Measurements from ENCODE around the gene SLAMF9.
"Not testable (repeated sequence)": the region's sequence is repeated elsewhere in the genome, so short reads cannot be mapped to it uniquely, and the experiment has no call there.

SLAMF9 gene

DNA sequence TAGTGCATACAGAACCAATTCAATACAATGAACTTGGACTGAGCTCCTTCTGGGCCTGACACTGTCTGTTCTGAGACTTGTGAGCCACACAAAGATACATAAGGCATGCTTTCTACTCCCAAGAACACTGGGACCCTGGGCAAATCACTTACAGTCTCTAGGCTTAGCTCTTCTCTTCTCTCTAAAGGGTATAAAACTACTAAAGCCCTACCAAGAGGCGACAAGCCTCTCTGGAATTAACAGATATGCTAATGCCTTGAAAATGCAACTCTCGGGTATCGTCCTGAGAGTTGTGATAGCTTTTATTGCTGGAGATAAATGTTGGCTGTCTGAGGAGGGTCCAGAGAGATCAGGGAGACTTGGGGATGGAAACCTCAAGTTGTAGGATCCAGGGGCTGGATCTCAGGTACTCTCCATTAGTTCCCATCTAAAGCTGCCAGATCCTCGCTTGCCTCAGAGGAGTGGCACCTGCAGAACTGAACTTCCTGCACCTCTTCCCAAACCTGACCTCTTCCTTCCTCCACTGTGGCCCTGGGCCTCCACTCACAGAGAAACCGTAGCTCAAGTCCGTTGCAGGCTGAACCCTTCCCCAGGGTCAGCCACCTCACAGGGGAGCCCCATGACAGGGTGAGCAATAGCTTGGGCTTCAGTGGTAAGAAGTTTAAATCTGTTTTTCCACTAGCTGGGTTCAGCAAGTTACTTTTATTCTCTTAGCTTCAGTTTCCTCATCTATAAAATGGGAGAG lies 42.5 kb downstream of the SLAMF9 start:
- no peaks in the 10 kb centered on the region for H3K36me3 ChIP-seq (ENCODE audit: low read length)
- H3K4me2 ChIP-seq (ENCODE audit: low read depth, low read length, poor library complexity, severe bottlenecking): no peak overlapping the region
- no peak overlapping the region for H2AFZ ChIP-seq (ENCODE audit: low read depth, low read length, severe bottlenecking)
- no peaks in the 10 kb centered on the region for H3K9me2 ChIP-seq (replicated peaks; ENCODE audit: insufficient read depth, low read length)
- no peak overlapping the region for H3K4me3 ChIP-seq (ENCODE audit: insufficient read depth, low read length, poor library complexity, severe bottlenecking)
- TF ChIP-seq, protein P1, sequence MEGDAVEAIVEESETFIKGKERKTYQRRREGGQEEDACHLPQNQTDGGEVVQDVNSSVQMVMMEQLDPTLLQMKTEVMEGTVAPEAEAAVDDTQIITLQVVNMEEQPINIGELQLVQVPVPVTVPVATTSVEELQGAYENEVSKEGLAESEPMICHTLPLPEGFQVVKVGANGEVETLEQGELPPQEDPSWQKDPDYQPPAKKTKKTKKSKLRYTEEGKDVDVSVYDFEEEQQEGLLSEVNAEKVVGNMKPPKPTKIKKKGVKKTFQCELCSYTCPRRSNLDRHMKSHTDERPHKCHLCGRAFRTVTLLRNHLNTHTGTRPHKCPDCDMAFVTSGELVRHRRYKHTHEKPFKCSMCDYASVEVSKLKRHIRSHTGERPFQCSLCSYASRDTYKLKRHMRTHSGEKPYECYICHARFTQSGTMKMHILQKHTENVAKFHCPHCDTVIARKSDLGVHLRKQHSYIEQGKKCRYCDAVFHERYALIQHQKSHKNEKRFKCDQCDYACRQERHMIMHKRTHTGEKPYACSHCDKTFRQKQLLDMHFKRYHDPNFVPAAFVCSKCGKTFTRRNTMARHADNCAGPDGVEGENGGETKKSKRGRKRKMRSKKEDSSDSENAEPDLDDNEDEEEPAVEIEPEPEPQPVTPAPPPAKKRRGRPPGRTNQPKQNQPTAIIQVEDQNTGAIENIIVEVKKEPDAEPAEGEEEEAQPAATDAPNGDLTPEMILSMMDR (IDR thresholded peaks at IDR 0.05; ENCODE audit: insufficient read depth, low read length, poor library complexity, severe bottlenecking): no peak
- no peak for TF ChIP-seq EZH2phosphoT487 (conservative IDR thresholded peaks at IDR 0.05; ENCODE audit: low read length)
- no peaks in the 10 kb centered on the region for H3K9me3 ChIP-seq (ENCODE audit: insufficient read depth, low read length)
- no peak overlapping the region for H3K27ac ChIP-seq (ENCODE audit: low read depth, low read length)
- H3K79me2 ChIP-seq (ENCODE audit: insufficient read depth, low read length): no peaks in the 10 kb centered on the region
- H3K9ac ChIP-seq (ENCODE audit: low read length): peak overlapping the region; percentile 17; the same call in 1 of the 2 replicates
- H3K27me3 ChIP-seq (ENCODE audit: low read length): no peaks in the 10 kb centered on the region
- 0 out of 2 replicates have a peak, but pooled peaks cover 4% of the 10 kb centered on the region for H3F3A ChIP-seq (ENCODE audit: insufficient read depth)
- H4K20me1 ChIP-seq (ENCODE audit: low read depth, low read length): no peaks in the 10 kb centered on the region

GRCh38 chr1:159908031-159908940 lies 45.8 kb downstream of the SLAMF9 start:
- no peak overlapping the region for H3K4me3 ChIP-seq (ENCODE audit: insufficient read depth, low read length, poor library complexity, severe bottlenecking)
- TF ChIP-seq, protein P1 (IDR thresholded peaks at IDR 0.05; ENCODE audit: insufficient read depth, low read length, poor library complexity, severe bottlenecking): no peak
- no peak for TF ChIP-seq EZH2phosphoT487 (conservative IDR thresholded peaks at IDR 0.05; ENCODE audit: low read length)
- no peak overlapping the region for H2AFZ ChIP-seq (ENCODE audit: low read depth, low read length, severe bottlenecking)

GRCh38 chr1:159906960-159907359 lies 47.1 kb downstream of the SLAMF9 start:
- H3K4me2 ChIP-seq (ENCODE audit: low read depth, low read length, poor library complexity, severe bottlenecking): no peak overlapping the region
- H3K9ac ChIP-seq (ENCODE audit: low read length): no peak overlapping the region
- H3F3A ChIP-seq (ENCODE audit: insufficient read depth): no peaks in the 10 kb centered on the region
- no peak overlapping the region for H3K4me3 ChIP-seq (ENCODE audit: insufficient read depth, low read length, poor library complexity, severe bottlenecking)
- H4K20me1 ChIP-seq (ENCODE audit: low read depth, low read length): no peaks in the 10 kb centered on the region
- no peaks in the 10 kb centered on the region for H3K27me3 ChIP-seq (ENCODE audit: low read length)
- H3K79me2 ChIP-seq (ENCODE audit: insufficient read depth, low read length): no peaks in the 10 kb centered on the region
- no peak overlapping the region for H3K27ac ChIP-seq (ENCODE audit: low read depth, low read length)
- H3K36me3 ChIP-seq (ENCODE audit: low read length): no peaks in the 10 kb centered on the region
- no peaks in the 10 kb centered on the region for H3K9me3 ChIP-seq (ENCODE audit: insufficient read depth, low read length)
- H2AFZ ChIP-seq (ENCODE audit: low read depth, low read length, severe bottlenecking): no peak overlapping the region
- H3K9me2 ChIP-seq (replicated peaks; ENCODE audit: insufficient read depth, low read length): no peaks in the 10 kb centered on the region
- TF ChIP-seq, protein P1 (IDR thresholded peaks at IDR 0.05; ENCODE audit: insufficient read depth, low read length, poor library complexity, severe bottlenecking): no peak
- TF ChIP-seq EZH2phosphoT487 (conservative IDR thresholded peaks at IDR 0.05; ENCODE audit: low read length): no peak

More at GRCh38 chr1:159908031-159908940, 45.8 kb downstream of the SLAMF9 start:
- no peaks in the 10 kb centered on the region for H3K79me2 ChIP-seq (ENCODE audit: insufficient read depth, low read length)
- H3K36me3 ChIP-seq (ENCODE audit: low read length): no peaks in the 10 kb centered on the region
- H3K27ac ChIP-seq (ENCODE audit: low read depth, low read length): no peak overlapping the region
- no peaks in the 10 kb centered on the region for H4K20me1 ChIP-seq (ENCODE audit: low read depth, low read length)
- no peak overlapping the region for H3K4me2 ChIP-seq (ENCODE audit: low read depth, low read length, poor library complexity, severe bottlenecking)
- H3K9ac ChIP-seq (ENCODE audit: low read length): no peak overlapping the region
- H3K9me2 ChIP-seq (replicated peaks; ENCODE audit: insufficient read depth, low read length): no peaks in the 10 kb centered on the region
- H3K27me3 ChIP-seq (ENCODE audit: low read length): no peaks in the 10 kb centered on the region
- no peaks in the 10 kb centered on the region for H3F3A ChIP-seq (ENCODE audit: insufficient read depth)
- H3K9me3 ChIP-seq (ENCODE audit: insufficient read depth, low read length): no peaks in the 10 kb centered on the region

- H3K79me2 ChIP-seq (ENCODE audit: insufficient read depth, low read length); H3F3A ChIP-seq (ENCODE audit: insufficient read depth); H3K9ac ChIP-seq (ENCODE audit: low read length); H4K20me1 ChIP-seq (ENCODE audit: low read depth, low read length); H3K36me3 ChIP-seq (ENCODE audit: low read length); H3K4me2 ChIP-seq (ENCODE audit: low read depth, low read length, poor library complexity, severe bottlenecking); H3K27ac ChIP-seq (ENCODE audit: low read depth, low read length); H2AFZ ChIP-seq (ENCODE audit: low read depth, low read length, severe bottlenecking); H3K9me3 ChIP-seq (ENCODE audit: insufficient read depth, low read length); H3K4me3 ChIP-seq (ENCODE audit: insufficient read depth, low read length, poor library complexity, severe bottlenecking); H3K27me3 ChIP-seq (ENCODE audit: low read length); H3K9me2 ChIP-seq (replicated peaks; ENCODE audit: insufficient read depth, low read length): not testable (repeated sequence)
Measured at GRCh38 chr1:159904036-159904435, 50.0 kb downstream of the SLAMF9 start.

All from SU-DHL-6 (cell line).